Fibroblast of lung (primary cell): ENCODE measurements around the gene YKT6. TPM values are rescaled to one million over a fixed set of nuclear protein-coding genes. Genes with fewer than 3 reads are reported as not detected.

Experiments used
- DNase-seq, 2 donors: peaks; one replicate each; pipeline versions ENCODE4 v3.0.0 to v3.0.0-alpha.2; 2010; ENCODE audit warnings: low read depth in 2 of 2
- H2AFZ ChIP-seq: 2 replicates; pipeline ENCODE4 v1.5.1; 2012; ENCODE audit warnings: low read length, control low read depth, inconsistent platforms
- H3K27ac ChIP-seq: 2 replicates; pipeline ENCODE4 v1.5.1; 2011; ENCODE audit warnings: low read length, control low read depth; ENCODE audit not compliant: insufficient read depth
- H3K27me3 ChIP-seq: 2 replicates; pipeline ENCODE4 v1.5.1; 2011; ENCODE audit warnings: mild to moderate bottlenecking, low read length; ENCODE audit not compliant: control insufficient read depth, insufficient read depth
- H3K36me3 ChIP-seq: 2 replicates; pipeline ENCODE4 v1.5.1; 2011; ENCODE audit warnings: low read length; ENCODE audit not compliant: control insufficient read depth, insufficient read depth
- H3K4me1 ChIP-seq: 2 replicates; pipeline ENCODE4 v1.5.1; 2011; ENCODE audit warnings: low read length; ENCODE audit not compliant: control insufficient read depth, insufficient read depth; ENCODE audit errors: extremely low read depth
- H3K4me2 ChIP-seq: 2 replicates; pipeline ENCODE4 v1.5.1; 2011; ENCODE audit warnings: low read length, control low read depth; ENCODE audit not compliant: insufficient read depth; ENCODE audit errors: extremely low read depth
- H3K4me3 ChIP-seq, 4 experiments: fragments of 200-600 bp in 1 of 4; sonication (generic) in 1 of 4; replicated peaks in 1 of 4; 2 replicates each; pipeline ENCODE4 v1.5.1; 2011 to 2016; ENCODE audit warnings: low read length in 4 of 4, low read depth in 3 of 4, mild to moderate bottlenecking in 3 of 4, control low read depth in 2 of 4, inconsistent platforms in 1 of 4, mixed read lengths in 1 of 4; ENCODE audit not compliant: insufficient read depth in 1 of 4; ENCODE audit errors: control extremely low read depth in 1 of 4
- H3K79me2 ChIP-seq: 2 replicates; pipeline ENCODE4 v1.5.1; 2012; ENCODE audit warnings: mild to moderate bottlenecking, low read length, inconsistent platforms; ENCODE audit not compliant: control insufficient read depth, insufficient read depth
- H3K9ac ChIP-seq: 2 replicates; pipeline ENCODE4 v1.5.1; 2011; ENCODE audit warnings: mild to moderate bottlenecking, low read length, control low read depth; ENCODE audit not compliant: insufficient read depth
- H3K9me3 ChIP-seq: 2 replicates; pipeline ENCODE4 v1.5.1; 2012; ENCODE audit warnings: low read depth, low read length; ENCODE audit not compliant: control insufficient read depth, insufficient read depth
- H4K20me1 ChIP-seq: 2 replicates; pipeline ENCODE4 v1.5.1; 2011; ENCODE audit warnings: low read length; ENCODE audit not compliant: control insufficient read depth, insufficient read depth; ENCODE audit errors: extremely low read depth
- CTCF ChIP-seq, 2 donors: IDR thresholded peaks in 1 of 2; conservative IDR thresholded peaks in 1 of 2; 1 replicate in 1 of 2; 2 replicates in 1 of 2; pipeline ENCODE4 v1.5.1; 2011 to 2012; ENCODE audit warnings: low read length in 2 of 2, control low read depth in 1 of 2, inconsistent platforms in 1 of 2, low read depth in 1 of 2, mild to moderate bottlenecking in 1 of 2
- EZH2 ChIP-seq: IDR thresholded peaks from 2 replicates; pipeline ENCODE4 v1.5.1; 2012; ENCODE audit warnings: low read length, control low read depth, mild to moderate bottlenecking; ENCODE audit errors: missing control alignments
- polyA plus RNA-seq, 2 donors: library from polyadenylated mRNA; depleted of rRNA in 1 of 2; stranded (reverse) in 1 of 2; unstranded in 1 of 2; fragments of >200 nt; gene quantifications; 2 replicates each; pipeline ENCODE4 v1.2.1, GENCODE V29; 2011 to 2012; ENCODE audit warnings: missing spikeins in 1 of 2
- total RNA-seq: library from RNA; depleted of rRNA; stranded (reverse); fragments of >200 nt; gene quantifications from 2 replicates; pipeline ENCODE4 v1.2.1, GENCODE V29; 2014

The YKT6 gene
- total and polyA plus RNA-seq, 2 donors (not counting 1 experiment from before 2014, with no cell fraction given) = 90.0 to 99.0 TPM

- no peak overlapping the region for H3K27ac ChIP-seq
- no peaks in the 10 kb centered on the region for H3K79me2 ChIP-seq
- H3K36me3 ChIP-seq = no peaks in the 10 kb centered on the region
- no peaks in the 10 kb centered on the region for H3K4me1 ChIP-seq
- H3K9me3 ChIP-seq = no peaks in the 10 kb centered on the region
- peaks cover 15% of the 10 kb centered on the region for H3K27me3 ChIP-seq
- peak; percentile 46 to 68 for DNase-seq
- no peak overlapping the region for H2AFZ ChIP-seq
- no peak for TF ChIP-seq CTCF (conservative IDR thresholded peaks at IDR 0.05 in 1 of 2, IDR thresholded peaks at IDR 0.05 in 1 of 2; ENCODE audit: low read depth in 1 of 2, low read length in 2 of 2)
- no peak for TF ChIP-seq EZH2
- no peaks in the 10 kb centered on the region for H4K20me1 ChIP-seq
- H3K9ac ChIP-seq = no peak overlapping the region
- no peak overlapping the region for H3K4me3 ChIP-seq
- H3K4me2 ChIP-seq = no peak overlapping the region
Measured at GRCh38 chr7:44177570-44178131, 23.1 kb upstream of the YKT6 start.

DNA sequence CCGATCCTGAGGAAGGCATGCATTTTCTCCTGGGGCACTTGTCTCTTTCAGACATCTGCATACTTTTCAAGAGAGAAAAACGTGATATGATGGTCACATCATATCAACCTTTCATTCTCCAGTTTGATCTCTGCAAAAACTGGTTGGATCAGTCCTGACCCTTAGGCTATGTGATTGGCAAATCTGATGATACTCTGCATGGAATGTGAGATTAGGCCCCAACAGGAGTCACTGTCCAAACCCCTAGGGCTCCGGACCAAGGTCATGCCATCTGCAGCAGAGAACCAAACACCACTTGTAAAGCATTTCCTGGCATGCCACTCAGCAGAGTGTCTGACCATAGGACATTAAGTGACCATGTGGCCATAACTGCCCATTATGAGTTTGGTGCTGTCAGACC is 20.1 kb upstream of the YKT6 start:
- H3K4me3 ChIP-seq = no peak overlapping the region
- DNase-seq = no peak
- no peaks in the 10 kb centered on the region for H4K20me1 ChIP-seq
- no peak overlapping the region for H3K27ac ChIP-seq
- H3K27me3 ChIP-seq = peaks cover 19% of the 10 kb centered on the region
- TF ChIP-seq CTCF (conservative IDR thresholded peaks at IDR 0.05 in 1 of 2, IDR thresholded peaks at IDR 0.05 in 1 of 2; ENCODE audit: low read depth in 1 of 2, low read length in 2 of 2) (no peak), EZH2 (no peak)
- no peaks in the 10 kb centered on the region for H3K36me3 ChIP-seq
- no peak overlapping the region for H3K4me2 ChIP-seq
- H3K79me2 ChIP-seq = no peaks in the 10 kb centered on the region
- peaks cover 4% of the 10 kb centered on the region for H3K4me1 ChIP-seq
- no peak overlapping the region for H2AFZ ChIP-seq
- H3K9ac ChIP-seq = no peak overlapping the region
- H3K9me3 ChIP-seq = no peaks in the 10 kb centered on the region

GRCh38 chr7:44182827-44183226 is 18.0 kb upstream of the YKT6 start:
- Histone ChIP-seq H3K27ac (no peak overlapping the region), H4K20me1 (no peaks in the 10 kb centered on the region), H3K4me2 (no peak overlapping the region), H3K9ac (no peak overlapping the region), H3K9me3 (no peaks in the 10 kb centered on the region), H3K27me3 (peaks cover 16% of the 10 kb centered on the region), H3K79me2 (no peaks in the 10 kb centered on the region), H3K36me3 (no peaks in the 10 kb centered on the region), H3K4me1 (peaks cover 4% of the 10 kb centered on the region), H2AFZ (no peak overlapping the region), H3K4me3 (no peak overlapping the region)
- DNase-seq = no peak
- TF ChIP-seq CTCF (conservative IDR thresholded peaks at IDR 0.05 in 1 of 2, IDR thresholded peaks at IDR 0.05 in 1 of 2; ENCODE audit: low read depth in 1 of 2, low read length in 2 of 2) = no peak
- TF ChIP-seq EZH2 = no peak
